ENCODE data around the gene BOK. TPM values are rescaled to one million over a fixed set of nuclear protein-coding genes. Genes with fewer than 3 reads are reported as not detected.

Gene BOK
- total and polyA plus RNA-seq, 2 donors (not counting 3 experiments of a cell fraction or from before 2014, with no cell fraction given) = 76.0 to 95.5 TPM

- peaks cover 0 to 3% of the 10 kb centered on the region in 2 experiments for H3K27me3 ChIP-seq (ENCODE audit: control insufficient read depth in 2 of 2, insufficient read depth in 2 of 2, low read length in 2 of 2)
- H3K79me2 ChIP-seq (ENCODE audit: control insufficient read depth, insufficient read depth, low read length) = no peaks in the 10 kb centered on the region
- no peak for TF ChIP-seq MAX (IDR thresholded peaks at IDR 0.05; ENCODE audit: insufficient read depth, insufficient read length)
- TF ChIP-seq POLR2A (IDR thresholded peaks at IDR 0.05; ENCODE audit: low read depth, low read length) = no peak
- no peak for TF ChIP-seq GATA2 (IDR thresholded peaks at IDR 0.05; ENCODE audit: insufficient read depth, insufficient read length, low read depth, low read length)
- TF ChIP-seq POLR2AphosphoS5 (IDR thresholded peaks at IDR 0.05; ENCODE audit: insufficient read depth, low read depth, low read length) = no peak
- no peak for TF ChIP-seq MYC (IDR thresholded peaks at IDR 0.05; ENCODE audit: low read depth, low read length)
- no peak for TF ChIP-seq CTCF (IDR thresholded peaks at IDR 0.05; ENCODE audit: extremely low read depth in 1 of 2, insufficient read depth in 1 of 2, low read depth in 1 of 2, low read length in 2 of 2)
- no peak for TF ChIP-seq FOS (IDR thresholded peaks at IDR 0.05; ENCODE audit: borderline replicate concordance, insufficient read depth, low read length)
- no peak for TF ChIP-seq JUN (IDR thresholded peaks at IDR 0.05; ENCODE audit: borderline replicate concordance, insufficient read depth, insufficient read length, low read depth)
- no peak for TF ChIP-seq EZH2 (IDR thresholded peaks at IDR 0.05; ENCODE audit: borderline replicate concordance, low read depth, low read length, severe bottlenecking)
- no peaks in the 10 kb centered on the region for H3K36me3 ChIP-seq (ENCODE audit: control insufficient read depth in 2 of 2, extremely low read depth in 1 of 2, insufficient read depth in 2 of 2, low read length in 2 of 2)
- no peak overlapping the region for H2AFZ ChIP-seq (ENCODE audit: low read depth, low read length)
- CTCF ChIA-PET = no interaction called here
- H3K4me3 ChIP-seq (replicated peaks in 1 of 3; ENCODE audit: insufficient read depth in 1 of 3, low read depth in 1 of 3, low read length in 3 of 3) = no peak overlapping the region
- H3K9me3 ChIP-seq (replicated peaks; ENCODE audit: control insufficient read depth, insufficient read depth, low read length) = no peaks in the 10 kb centered on the region
- POLR2A ChIA-PET = no interaction called here
- H3K4me1 ChIP-seq (ENCODE audit: control insufficient read depth, extremely low read depth, insufficient read depth, low read length) = no peaks in the 10 kb centered on the region
- H3K4me2 ChIP-seq (ENCODE audit: insufficient read depth, low read length) = no peak overlapping the region
- H3K9me1 ChIP-seq (replicated peaks; ENCODE audit: control insufficient read depth, extremely low read depth, insufficient read depth, low read length) = no peaks in the 10 kb centered on the region
- intact Hi-C loops (cut with micrococcal nuclease) = no loop called here
- H3K27ac ChIP-seq (ENCODE audit: insufficient read depth, low read depth, low read length) = no peak overlapping the region
- H4K20me1 ChIP-seq (replicated peaks; ENCODE audit: control insufficient read depth, extremely low read depth, insufficient read depth, low read length) = no peaks in the 10 kb centered on the region
- dilution Hi-C loops (cut with MboI; ENCODE audit: extremely low pct_ligation_motif_present, low sequenced_read_pairs) = no loop called here
- DNase-seq (ENCODE audit: low read depth, low spot score) (no peak), FAIRE-seq (no peak)
- no TSS peak for BruUV-seq (replicated peaks)
- no peak overlapping the region for H3K9ac ChIP-seq (replicated peaks; ENCODE audit: extremely low read depth, insufficient read depth, low read length)
Observed at GRCh38 chr2:241517297-241517696, 41.2 kb upstream of the BOK start.
